HG03175 (cell line): ENCODE results near the gene DNAJB14.

Source experiments
- ATAC-seq: cut with Tn5 transposase; IDR thresholded peaks from one replicate; pipeline ENCODE4 v1.9.1; 2021; ENCODE audit warnings: mild to moderate bottlenecking, moderate library complexity; ENCODE audit not compliant: unreplicated experiment

Gene DNAJB14

GRCh38 chr4:99945718-99946355 lies 581 bp downstream of the DNAJB14 start:
- ATAC-seq: peak; percentile 4

GRCh38 chr4:99943904-99944437 lies 2.4 kb downstream of the DNAJB14 start:
- no peak for ATAC-seq

GRCh38 chr4:99938243-99938753 lies 8.1 kb downstream of the DNAJB14 start:
- ATAC-seq: no peak

- ATAC-seq: no peak
Measured at GRCh38 chr4:99934891-99935290, 11.5 kb downstream of the DNAJB14 start.

GRCh38 chr4:99927566-99927965 lies 18.9 kb downstream of the DNAJB14 start:
- no peak for ATAC-seq

GRCh38 chr4:99921174-99921573 lies 25.2 kb downstream of the DNAJB14 start:
- ATAC-seq: no peak

- ATAC-seq: no peak
Measured at GRCh38 chr4:99918656-99919055, 27.8 kb downstream of the DNAJB14 start.

GRCh38 chr4:99917575-99917974 lies 28.8 kb downstream of the DNAJB14 start:
- no peak for ATAC-seq

- no peak for ATAC-seq
Measured at GRCh38 chr4:99915449-99915848, 31.0 kb downstream of the DNAJB14 start.

GRCh38 chr4:99894998-99895397 lies 51.4 kb downstream of the DNAJB14 start:
- no peak for ATAC-seq

GRCh38 chr4:99894161-99894997 lies 52.0 kb downstream of the DNAJB14 start, which contains the start of gene LAMTOR3:
Gene LAMTOR3 (minus strand): TSS chr4:99894427. CDS start chr4:99893963, 464 bp downstream.
- peak; percentile 100 for ATAC-seq

GRCh38 chr4:99893839-99894160 lies 52.6 kb downstream of the DNAJB14 start:
- no peak for ATAC-seq

GRCh38 chr4:99893029-99893428 lies 53.4 kb downstream of the DNAJB14 start:
- ATAC-seq: no peak

- no peak for ATAC-seq
Measured at GRCh38 chr4:99891351-99891750, 55.1 kb downstream of the DNAJB14 start.

GRCh38 chr4:99887837-99888236 lies 58.6 kb downstream of the DNAJB14 start:
- no peak for ATAC-seq

- no peak for ATAC-seq
Measured at GRCh38 chr4:99886146-99886545, 60.3 kb downstream of the DNAJB14 start.

- no peak for ATAC-seq
Measured at GRCh38 chr4:99885687-99886086, 60.7 kb downstream of the DNAJB14 start.

- peak; percentile 64 for ATAC-seq
Measured at GRCh38 chr4:99885063-99885664, 61.3 kb downstream of the DNAJB14 start.

GRCh38 chr4:99879458-99879857 lies 67.0 kb downstream of the DNAJB14 start:
- ATAC-seq: no peak

- peak; percentile 55 for ATAC-seq
Measured at GRCh38 chr4:99878604-99879003, 67.8 kb downstream of the DNAJB14 start.

GRCh38 chr4:99876946-99877345 lies 69.5 kb downstream of the DNAJB14 start:
- no peak for ATAC-seq
